Gastrocnemius medialis (tissue), 4 donors: ENCODE results near the gene PPFIA1.

Experiments
- CTCF ChIP-seq, 5 experiments: fragments of 450-650 bp in 3 of 5; fragments of 200-600 bp in 2 of 5; sonication (generic) in 2 of 5; IDR thresholded peaks in 4 of 5; conservative IDR thresholded peaks in 1 of 5; 1 replicate in 4 of 5; 2 replicates in 1 of 5; pipeline ENCODE4 v1.5.1; 2016 to 2019; ENCODE audit warnings: antibody characterized with exemption in 5 of 5, mild to moderate bottlenecking in 3 of 5, moderate library complexity in 3 of 5
- POLR2A ChIP-seq, 2 donors: fragments of 450-650 bp; IDR thresholded peaks; one replicate each; pipeline ENCODE4 v1.6.1; 2017; ENCODE audit warnings: antibody characterized with exemption in 2 of 2, mild to moderate bottlenecking in 2 of 2, moderate library complexity in 2 of 2

GRCh38 chr11:70314730-70315129 is 44.2 kb downstream of the PPFIA1 start:
- TF ChIP-seq CTCF (IDR thresholded peaks at IDR 0.05 in 4 of 5, conservative IDR thresholded peaks at IDR 0.05 in 1 of 5) = no peak
- no peak for TF ChIP-seq POLR2A (IDR thresholded peaks at IDR 0.05)
